HEK293 (cell line): Measurements from ENCODE around the gene TMEM150B.

Experiments
- CTCF ChIA-PET: fragments of 350-600 bp; formaldehyde crosslinking; extraction: SDS; loops from one replicate; lab custom pipeline; 2021; ENCODE audit warnings: antibody characterized with exemption; lab: Yijun Ruan, JAX
- POLR2A ChIA-PET: fragments of 300-600 bp; formaldehyde crosslinking; extraction: SDS; loops from one replicate; lab custom pipeline; 2020; ENCODE audit warnings: antibody characterized with exemption, inconsistent platforms; lab: Yijun Ruan, JAX
- H3K27ac ChIP-seq: fragments of 200-500 bp; sonication (Bioruptor generic); 2 replicates; pipeline ENCODE4 v1.5.1; 2014; ENCODE audit warnings: low read depth, low read length, control low read depth, inconsistent platforms; ENCODE audit errors: extremely low read depth
- H3K36me3 ChIP-seq, 2 experiments: fragments of 200-500 bp in 1 of 2; sonication (Bioruptor generic) in 1 of 2; 1 replicate in 1 of 2; 2 replicates in 1 of 2; pipeline ENCODE4 v1.5.1; 2014 to 2017; ENCODE audit warnings: inconsistent platforms in 2 of 2, low read length in 2 of 2; ENCODE audit not compliant: control insufficient read depth in 2 of 2, insufficient read depth in 1 of 2
- H3K4me1 ChIP-seq: fragments of 200-500 bp; sonication (Bioruptor generic); 2 replicates; pipeline ENCODE4 v1.5.1; 2014; ENCODE audit warnings: mild to moderate bottlenecking, low read length, inconsistent platforms; ENCODE audit not compliant: control insufficient read depth, insufficient read depth
- H3K4me3 ChIP-seq: 2 replicates; pipeline ENCODE4 v1.5.1; 2011; ENCODE audit warnings: low read depth, mild to moderate bottlenecking, control low read depth, low read length, moderate library complexity
- H3K9me3 ChIP-seq: fragments of 200-500 bp; sonication (Bioruptor generic); 2 replicates; pipeline ENCODE4 v1.5.1; 2014; ENCODE audit warnings: low read depth, low read length, inconsistent platforms; ENCODE audit not compliant: control insufficient read depth, insufficient read depth
- HOXC10 ChIP-seq: sonication (generic); formaldehyde crosslinking; IDR thresholded peaks from 2 replicates; pipeline ENCODE4 v1.8.1; 2023; ENCODE audit warnings: mild to moderate bottlenecking, missing genetic modification reagents
- IKZF3 ChIP-seq: fragments of 450-650 bp; IDR thresholded peaks from 2 replicates; pipeline ENCODE4 v1.5.0; 2018; ENCODE audit warnings: missing biosample characterization, mild to moderate bottlenecking, missing genetic modification characterization, moderate library complexity
- KLF8 ChIP-seq: fragments of 450-650 bp; formaldehyde crosslinking; IDR thresholded peaks from 2 replicates; pipeline ENCODE4 v1.5.1; 2016; ENCODE audit warnings: missing biosample characterization, missing genetic modification characterization
- ZBTB48 ChIP-seq: fragments of 450-650 bp; formaldehyde crosslinking; IDR thresholded peaks from 2 replicates; pipeline ENCODE4 v1.5.1; 2016; ENCODE audit warnings: missing biosample characterization, missing genetic modification characterization
- ZFHX2 ChIP-seq: fragments of 450-650 bp; formaldehyde crosslinking; conservative IDR thresholded peaks from 2 replicates; pipeline ENCODE4 v1.5.1; 2016; ENCODE audit warnings: missing biosample characterization, missing genetic modification characterization
- ZNF138 ChIP-seq: fragments of 450-650 bp; formaldehyde crosslinking; IDR thresholded peaks from 2 replicates; pipeline ENCODE4 v1.5.1; 2016; ENCODE audit warnings: missing biosample characterization, missing genetic modification characterization, borderline replicate concordance
- ZNF202 ChIP-seq: fragments of 450-650 bp; formaldehyde crosslinking; IDR thresholded peaks from 2 replicates; pipeline ENCODE4 v1.5.1; 2016; ENCODE audit warnings: missing biosample characterization, missing genetic modification characterization, borderline replicate concordance
- ZNF223 ChIP-seq: fragments of 450-650 bp; formaldehyde crosslinking; IDR thresholded peaks from 2 replicates; pipeline ENCODE4 v1.5.1; 2016; ENCODE audit warnings: missing biosample characterization, missing genetic modification characterization
- ZNF239 ChIP-seq: fragments of 450-650 bp; formaldehyde crosslinking; IDR thresholded peaks from 2 replicates; pipeline ENCODE4 v1.5.1; 2016; ENCODE audit warnings: missing biosample characterization, missing genetic modification characterization
- ZNF37A ChIP-seq: fragments of 450-650 bp; IDR thresholded peaks from 2 replicates; pipeline ENCODE4 v1.5.1; 2018; ENCODE audit warnings: missing biosample characterization, missing genetic modification characterization
- ZNF510 ChIP-seq: fragments of 450-650 bp; formaldehyde crosslinking; IDR thresholded peaks from 2 replicates; pipeline ENCODE4 v1.5.1; 2018; ENCODE audit warnings: mild to moderate bottlenecking, missing genetic modification characterization, missing biosample characterization; ENCODE audit not compliant: insufficient replicate concordance
- ZNF548 ChIP-seq: fragments of 450-650 bp; formaldehyde crosslinking; IDR thresholded peaks from 2 replicates; pipeline ENCODE4 v1.5.1; 2016; ENCODE audit warnings: missing biosample characterization, missing genetic modification characterization
- ZNF561 ChIP-seq: fragments of 450-650 bp; IDR thresholded peaks from 2 replicates; pipeline ENCODE4 v1.5.1; 2018; ENCODE audit warnings: missing biosample characterization, missing genetic modification characterization, borderline replicate concordance
- ZNF626 ChIP-seq: fragments of 450-650 bp; sonication (Bioruptor Pico); formaldehyde crosslinking; IDR thresholded peaks from 2 replicates; pipeline ENCODE4 v1.5.1; 2018; ENCODE audit warnings: missing biosample characterization, missing genetic modification characterization, inconsistent platforms
- ZXDB ChIP-seq: fragments of 450-650 bp; formaldehyde crosslinking; IDR thresholded peaks from 2 replicates; pipeline ENCODE4 v1.5.1; 2016; ENCODE audit warnings: missing biosample characterization, missing genetic modification characterization
- TF ChIP-seq, protein P1 (sequence below): fragments of 450-650 bp; formaldehyde crosslinking; IDR thresholded peaks from 2 replicates; pipeline ENCODE4 v1.5.1; 2017; ENCODE audit warnings: missing biosample characterization, missing genetic modification characterization
- TF ChIP-seq, protein P2 (sequence below): fragments of 450-650 bp; formaldehyde crosslinking; IDR thresholded peaks from 2 replicates; pipeline ENCODE4 v1.5.1; 2016; ENCODE audit warnings: missing biosample characterization, missing genetic modification characterization
- TF ChIP-seq, protein P3 (sequence below): fragments of 450-650 bp; formaldehyde crosslinking; IDR thresholded peaks from 2 replicates; pipeline ENCODE4 v1.5.1; 2016; ENCODE audit warnings: missing biosample characterization, missing genetic modification characterization

Gene TMEM150B

DNA sequence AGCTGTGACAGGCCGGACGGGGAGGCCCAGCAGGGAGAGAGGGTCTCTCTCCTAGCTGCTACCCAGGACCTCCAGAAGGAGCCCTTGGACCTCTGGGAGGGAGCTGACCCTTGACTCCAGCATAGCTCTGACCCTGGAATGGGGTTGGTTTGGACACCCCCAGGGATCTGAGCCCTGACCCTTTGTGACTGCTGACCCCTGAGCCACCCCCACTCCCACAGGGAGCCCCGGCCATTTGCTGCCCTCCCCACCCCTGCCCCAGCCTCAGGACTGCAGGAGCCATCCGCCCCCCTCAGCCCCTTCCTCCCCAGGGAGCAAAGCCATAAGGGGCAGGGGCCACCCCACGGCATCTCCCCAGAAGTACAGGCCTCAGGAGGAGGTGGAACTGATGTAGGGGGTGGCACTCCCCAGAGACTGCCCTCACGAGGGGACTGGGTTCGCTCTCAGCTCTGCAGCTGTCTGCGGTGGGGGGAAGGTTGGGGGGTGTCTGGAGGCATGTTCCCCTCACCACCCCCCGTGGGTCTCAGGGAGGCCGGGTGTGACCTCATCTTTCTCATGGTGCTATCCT, 22.4 kb upstream of the TMEM150B start (continued):
- no peak for TF ChIP-seq ZNF202 (tag by site-specific recombination)
- TF ChIP-seq, protein P1, sequence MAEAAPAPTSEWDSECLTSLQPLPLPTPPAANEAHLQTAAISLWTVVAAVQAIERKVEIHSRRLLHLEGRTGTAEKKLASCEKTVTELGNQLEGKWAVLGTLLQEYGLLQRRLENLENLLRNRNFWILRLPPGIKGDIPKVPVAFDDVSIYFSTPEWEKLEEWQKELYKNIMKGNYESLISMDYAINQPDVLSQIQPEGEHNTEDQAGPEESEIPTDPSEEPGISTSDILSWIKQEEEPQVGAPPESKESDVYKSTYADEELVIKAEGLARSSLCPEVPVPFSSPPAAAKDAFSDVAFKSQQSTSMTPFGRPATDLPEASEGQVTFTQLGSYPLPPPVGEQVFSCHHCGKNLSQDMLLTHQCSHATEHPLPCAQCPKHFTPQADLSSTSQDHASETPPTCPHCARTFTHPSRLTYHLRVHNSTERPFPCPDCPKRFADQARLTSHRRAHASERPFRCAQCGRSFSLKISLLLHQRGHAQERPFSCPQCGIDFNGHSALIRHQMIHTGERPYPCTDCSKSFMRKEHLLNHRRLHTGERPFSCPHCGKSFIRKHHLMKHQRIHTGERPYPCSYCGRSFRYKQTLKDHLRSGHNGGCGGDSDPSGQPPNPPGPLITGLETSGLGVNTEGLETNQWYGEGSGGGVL, result peak; percentile 91
- TF ChIP-seq ZNF223, result no peak
- TF ChIP-seq KLF8, result no peak
- TF ChIP-seq ZNF626 (tag by site-specific recombination), result no peak
- no peak for TF ChIP-seq HOXC10 (CRISPR knock-in tag)
- TF ChIP-seq ZBTB48, result no peak
- no peak for TF ChIP-seq ZXDB (tag by site-specific recombination)
- TF ChIP-seq, protein P2, sequence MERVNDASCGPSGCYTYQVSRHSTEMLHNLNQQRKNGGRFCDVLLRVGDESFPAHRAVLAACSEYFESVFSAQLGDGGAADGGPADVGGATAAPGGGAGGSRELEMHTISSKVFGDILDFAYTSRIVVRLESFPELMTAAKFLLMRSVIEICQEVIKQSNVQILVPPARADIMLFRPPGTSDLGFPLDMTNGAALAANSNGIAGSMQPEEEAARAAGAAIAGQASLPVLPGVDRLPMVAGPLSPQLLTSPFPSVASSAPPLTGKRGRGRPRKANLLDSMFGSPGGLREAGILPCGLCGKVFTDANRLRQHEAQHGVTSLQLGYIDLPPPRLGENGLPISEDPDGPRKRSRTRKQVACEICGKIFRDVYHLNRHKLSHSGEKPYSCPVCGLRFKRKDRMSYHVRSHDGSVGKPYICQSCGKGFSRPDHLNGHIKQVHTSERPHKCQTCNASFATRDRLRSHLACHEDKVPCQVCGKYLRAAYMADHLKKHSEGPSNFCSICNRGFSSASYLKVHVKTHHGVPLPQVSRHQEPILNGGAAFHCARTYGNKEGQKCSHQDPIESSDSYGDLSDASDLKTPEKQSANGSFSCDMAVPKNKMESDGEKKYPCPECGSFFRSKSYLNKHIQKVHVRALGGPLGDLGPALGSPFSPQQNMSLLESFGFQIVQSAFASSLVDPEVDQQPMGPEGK (tag by site-specific recombination), result 0 out of 2 replicates have a peak, but pooled peaks have one; percentile 8
- TF ChIP-seq ZNF510 (tag by site-specific recombination), result no peak
- TF ChIP-seq ZNF37A (tag by site-specific recombination), result no peak
- no peak for TF ChIP-seq ZNF138 (tag by site-specific recombination)

DNA sequence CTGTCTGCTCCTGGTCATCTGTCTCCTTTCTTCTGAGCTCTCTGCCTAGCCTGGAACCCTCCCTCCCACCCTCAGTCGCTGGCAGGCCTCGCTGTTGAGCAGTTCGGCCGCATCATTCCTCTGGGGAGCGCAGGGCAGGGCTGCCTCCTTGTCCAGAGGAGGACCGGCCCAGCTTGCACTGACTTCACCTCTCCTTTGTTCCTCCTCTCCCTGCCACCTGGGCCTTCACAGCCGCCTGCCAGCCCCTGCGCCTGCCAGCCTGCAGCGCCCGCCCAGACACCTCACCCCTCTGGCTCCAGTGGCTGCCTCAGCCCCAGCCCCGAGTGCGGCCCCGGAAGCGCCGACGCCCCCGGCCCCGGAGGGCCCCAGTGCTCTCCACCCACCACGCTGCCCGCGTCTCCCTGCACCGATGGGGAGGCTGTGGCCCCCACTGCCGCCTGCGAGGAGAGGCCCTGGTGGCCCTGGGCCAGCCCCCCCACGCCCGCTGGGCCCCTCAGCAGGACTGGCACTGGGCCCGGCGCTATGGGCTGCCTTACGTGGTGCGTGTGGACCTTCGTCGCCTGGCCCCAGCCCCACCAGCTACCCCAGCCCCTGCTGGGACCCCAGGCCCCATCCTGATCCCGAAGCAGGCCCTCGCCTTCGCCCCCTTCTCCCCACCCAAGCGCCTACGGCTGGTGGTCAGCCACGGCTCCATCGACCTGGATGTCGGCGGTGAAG, 21.7 kb upstream of the TMEM150B start:
- ChIA-PET POLR2A (interaction anchor here (0.5 to 7.7 kb wide), 6 partner anchors 8 to 883 kb away, joined by 3 to 95 read pairs (median 5); partner anchors contain the start of genes KMT5C and LENG9), CTCF (interaction anchor here (1.9 to 3.8 kb wide), 2 partner anchors 8 to 45 kb away, joined by 6 to 22 read pairs; no protein-coding TSS in a partner anchor)
- TF ChIP-seq ZNF548, result no peak
- TF ChIP-seq IKZF3 (tag by site-specific recombination), result no peak
- no peak for TF ChIP-seq ZNF561
- peak; percentile 67 for TF ChIP-seq ZFHX2 (tag by site-specific recombination)
- TF ChIP-seq, protein P2 (tag by site-specific recombination), result no peak
- TF ChIP-seq, protein P3, sequence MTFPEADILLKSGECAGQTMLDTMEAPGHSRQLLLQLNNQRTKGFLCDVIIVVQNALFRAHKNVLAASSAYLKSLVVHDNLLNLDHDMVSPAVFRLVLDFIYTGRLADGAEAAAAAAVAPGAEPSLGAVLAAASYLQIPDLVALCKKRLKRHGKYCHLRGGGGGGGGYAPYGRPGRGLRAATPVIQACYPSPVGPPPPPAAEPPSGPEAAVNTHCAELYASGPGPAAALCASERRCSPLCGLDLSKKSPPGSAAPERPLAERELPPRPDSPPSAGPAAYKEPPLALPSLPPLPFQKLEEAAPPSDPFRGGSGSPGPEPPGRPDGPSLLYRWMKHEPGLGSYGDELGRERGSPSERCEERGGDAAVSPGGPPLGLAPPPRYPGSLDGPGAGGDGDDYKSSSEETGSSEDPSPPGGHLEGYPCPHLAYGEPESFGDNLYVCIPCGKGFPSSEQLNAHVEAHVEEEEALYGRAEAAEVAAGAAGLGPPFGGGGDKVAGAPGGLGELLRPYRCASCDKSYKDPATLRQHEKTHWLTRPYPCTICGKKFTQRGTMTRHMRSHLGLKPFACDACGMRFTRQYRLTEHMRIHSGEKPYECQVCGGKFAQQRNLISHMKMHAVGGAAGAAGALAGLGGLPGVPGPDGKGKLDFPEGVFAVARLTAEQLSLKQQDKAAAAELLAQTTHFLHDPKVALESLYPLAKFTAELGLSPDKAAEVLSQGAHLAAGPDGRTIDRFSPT (tag by site-specific recombination), result peak; percentile 16; the same call in 1 of the 2 replicates
- TF ChIP-seq ZNF239 (tag by site-specific recombination), result no peak
- Histone ChIP-seq H3K9me3 (no peaks in the 10 kb centered on the region), H3K27ac (no peak overlapping the region), H3K4me1 (0 out of 2 replicates have a peak, but pooled peaks cover 3% of the 10 kb centered on the region), H3K4me3 (no peak overlapping the region), H3K36me3 (peaks cover 3 to 54% of the 10 kb centered on the region in 2 experiments)
